Activated CD4-positive, alpha-beta T cell treated with anti-CD3 and anti-CD28 coated beads, Interleukin-2, amount 10 ng/mL, durations not matched to agents 24 days and 14 days (primary cell): ENCODE measurements around the gene TP53BP2. TPM values are rescaled to one million over a fixed set of nuclear protein-coding genes. Genes with fewer than 3 reads are reported as not detected.
"Not testable (repeated sequence)": the region's sequence is repeated elsewhere in the genome, so short reads cannot be mapped to it uniquely, and the experiment has no call there.

ENCODE experiments used
- DNase-seq: peaks from one replicate; pipeline ENCODE4 v3.0.0; 2022
- H3K27ac Mint-ChIP-seq: one replicate; pipeline ENCODE4 v1.8.0; 2022; ENCODE audit warnings: mild to moderate bottlenecking, mixed read lengths
- H3K27me3 Mint-ChIP-seq: one replicate; pipeline ENCODE4 v1.8.0; 2022; ENCODE audit warnings: mixed read lengths
- H3K36me3 Mint-ChIP-seq: one replicate; pipeline ENCODE4 v1.8.0; 2022; ENCODE audit warnings: low read depth, mild to moderate bottlenecking, mixed read lengths
- H3K4me1 Mint-ChIP-seq: one replicate; pipeline ENCODE4 v1.8.0; 2021; ENCODE audit warnings: mixed read lengths
- H3K4me3 Mint-ChIP-seq: one replicate; pipeline ENCODE4 v1.8.0; 2022; ENCODE audit warnings: mild to moderate bottlenecking, moderate library complexity, mixed read lengths
- H3K9me3 Mint-ChIP-seq: one replicate; pipeline ENCODE4 v1.8.0; 2021; ENCODE audit warnings: mixed read lengths
- intact Hi-C: fragments of 100-400 bp; cut with micrococcal nuclease; formaldehyde crosslinking; loops from one replicate; pipeline ENCODE4 v1.15.1; 2023
- total RNA-seq: library from RNA; stranded (reverse); gene quantifications from 2 replicates; pipeline ENCODE4 v1.2.3, GENCODE V29; 2022

TP53BP2 gene
- total RNA-seq, 1 donor from 2014 or later: 47.7 TPM

DNA sequence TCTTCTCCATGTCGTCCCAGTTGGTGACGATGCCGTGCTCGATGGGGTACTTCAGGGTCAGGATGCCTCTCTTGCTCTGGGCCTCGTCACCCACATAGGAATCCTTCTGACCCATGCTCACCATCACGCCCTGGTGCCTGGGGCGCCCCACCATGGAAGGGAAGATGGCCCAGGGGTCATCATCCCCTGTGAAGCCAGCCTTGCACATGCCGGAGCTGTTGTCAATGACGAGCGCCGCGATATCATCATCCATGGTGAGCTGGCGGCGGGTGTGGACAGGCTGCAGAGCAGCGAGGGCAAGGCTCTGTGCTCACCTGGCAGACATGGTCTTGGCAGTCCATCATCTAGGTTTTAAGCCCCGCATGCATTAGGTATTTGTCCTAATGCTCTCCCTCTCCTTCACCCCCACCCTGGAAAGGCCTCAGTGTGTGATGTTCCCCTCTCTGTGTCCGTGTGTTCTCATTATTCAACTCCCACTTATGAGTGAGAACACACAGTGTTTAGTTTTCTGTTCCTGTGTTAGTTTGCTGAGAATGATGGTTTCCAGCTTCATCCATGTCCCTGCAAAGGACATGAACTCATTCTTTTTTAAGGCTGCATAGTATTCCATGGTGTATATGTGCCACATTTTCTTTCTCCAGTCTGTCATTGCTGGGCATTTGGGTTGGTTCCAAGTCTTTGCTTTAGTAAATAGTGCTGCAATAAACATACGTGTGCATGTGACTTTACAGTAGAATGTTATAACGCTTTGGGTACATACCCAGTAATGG lies 19.0 kb upstream of the TP53BP2 start:
- intact Hi-C loops, DNase-seq, H3K4me1 Mint-ChIP-seq, H3K4me3 Mint-ChIP-seq, H3K27ac Mint-ChIP-seq, H3K9me3 Mint-ChIP-seq, H3K36me3 Mint-ChIP-seq: not testable (repeated sequence)
- peaks cover 48% of the 10 kb centered on the region for H3K27me3 Mint-ChIP-seq

DNA sequence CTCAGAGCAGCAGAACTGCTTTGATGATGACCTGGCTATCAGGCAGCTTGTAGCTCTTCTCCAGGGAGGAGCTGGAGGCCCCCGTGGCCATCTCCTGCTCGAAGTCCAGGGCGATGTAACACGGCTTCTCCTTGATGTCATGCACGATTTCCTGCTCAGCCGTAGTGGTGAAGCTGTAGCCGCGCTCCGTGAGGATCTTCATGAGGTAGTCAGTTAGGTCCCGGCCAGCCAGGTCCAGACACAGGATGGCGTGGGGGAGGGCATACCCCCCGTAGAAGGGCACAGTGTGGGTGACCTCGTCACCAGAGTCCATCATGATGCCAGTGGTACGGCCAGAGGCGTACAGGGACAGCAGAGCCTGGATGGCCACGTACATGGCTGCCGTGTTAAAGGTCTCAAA lies 18.3 kb upstream of the TP53BP2 start:
- Mint-ChIP-seq H3K36me3 (no peaks in the 10 kb centered on the region), H3K9me3 (peaks cover 8% of the 10 kb centered on the region), H3K27ac (no peak overlapping the region), H3K4me3 (no peak overlapping the region), H3K27me3 (peaks cover 46% of the 10 kb centered on the region), H3K4me1 (no peaks in the 10 kb centered on the region)
- no peak for DNase-seq
- intact Hi-C loops: no loop called here

DNA sequence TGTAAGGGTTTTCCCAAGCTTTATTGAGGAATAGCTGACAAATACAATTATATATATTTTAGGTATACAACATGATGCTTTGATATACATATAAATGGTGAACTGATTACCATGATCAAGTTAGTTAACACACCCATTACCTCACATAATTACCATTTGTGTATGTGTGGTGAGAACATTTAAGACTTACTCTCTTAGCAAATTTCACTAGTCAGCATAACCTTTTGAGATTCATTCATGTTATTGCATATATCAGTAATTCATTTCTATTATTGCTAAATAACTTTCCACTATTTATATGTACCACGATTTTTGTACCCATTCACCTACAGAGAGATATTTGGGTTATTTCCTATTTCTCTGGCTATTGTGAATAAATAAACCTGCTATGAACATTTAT lies 16.2 kb upstream of the TP53BP2 start:
- intact Hi-C loops: no loop called here
- Mint-ChIP-seq H3K4me1 (no peaks in the 10 kb centered on the region), H3K27me3 (peaks cover 32% of the 10 kb centered on the region), H3K9me3 (peaks cover 5% of the 10 kb centered on the region), H3K27ac (no peak overlapping the region), H3K36me3 (no peaks in the 10 kb centered on the region), H3K4me3 (no peak overlapping the region)
- no peak for DNase-seq

DNA sequence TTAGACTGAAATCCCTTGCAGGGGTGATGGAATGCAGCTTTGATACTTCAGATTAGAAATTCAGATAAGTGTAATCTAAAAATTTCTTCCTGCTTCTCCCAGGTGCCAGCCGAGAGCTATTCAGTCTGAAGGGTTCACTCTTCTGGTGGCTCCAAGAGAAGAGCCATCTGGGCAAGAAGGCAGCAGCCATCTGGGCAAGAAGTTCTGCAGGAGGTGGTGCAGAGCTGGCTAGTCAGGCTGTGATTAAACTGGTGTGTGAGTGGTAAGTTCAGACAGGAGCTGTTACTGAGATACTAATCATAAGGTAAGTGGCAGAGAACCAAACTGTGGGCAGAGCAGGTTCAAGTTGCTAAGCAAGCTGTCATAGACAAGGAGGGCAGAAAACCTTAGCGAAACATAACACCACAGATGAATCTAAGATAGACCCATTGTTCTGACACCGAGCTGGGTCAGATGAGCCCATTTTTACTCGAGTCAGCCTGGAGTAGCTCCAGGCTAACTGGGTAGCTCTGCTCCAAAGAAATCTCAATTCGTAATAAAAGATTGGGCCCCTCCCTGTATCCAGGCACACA lies 14.4 kb upstream of the TP53BP2 start:
- no peak overlapping the region for H3K27ac Mint-ChIP-seq
- no peak for DNase-seq
- H3K4me3 Mint-ChIP-seq: no peak overlapping the region
- no peaks in the 10 kb centered on the region for H3K4me1 Mint-ChIP-seq
- peaks cover 18% of the 10 kb centered on the region for H3K27me3 Mint-ChIP-seq
- intact Hi-C loops: no loop called here
- H3K36me3 Mint-ChIP-seq: no peaks in the 10 kb centered on the region
- H3K9me3 Mint-ChIP-seq: no peaks in the 10 kb centered on the region

DNA sequence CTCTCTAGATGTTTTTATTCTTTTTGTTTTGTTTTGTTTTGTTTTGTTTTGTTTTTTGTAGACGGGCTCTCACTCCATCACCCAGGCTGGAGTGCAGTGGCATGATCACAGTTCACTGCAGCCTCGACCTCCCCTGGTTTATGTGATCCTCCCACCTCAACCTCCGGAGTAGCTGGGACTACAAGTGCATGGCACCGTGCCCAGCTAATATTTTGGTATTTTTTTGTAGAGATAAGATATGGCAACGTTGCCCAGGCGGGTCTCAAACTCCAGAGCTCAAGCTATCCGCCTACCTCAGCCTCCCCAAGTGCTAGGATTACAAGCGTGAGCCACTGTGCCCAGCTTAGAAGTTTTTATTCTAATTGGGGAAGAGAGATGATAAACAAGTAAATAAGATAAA lies 13.3 kb upstream of the TP53BP2 start:
- DNase-seq: no peak
- Mint-ChIP-seq H3K36me3 (no peaks in the 10 kb centered on the region), H3K9me3 (no peaks in the 10 kb centered on the region), H3K4me3 (no peak overlapping the region), H3K27ac (no peak overlapping the region), H3K27me3 (peaks cover 18% of the 10 kb centered on the region), H3K4me1 (no peaks in the 10 kb centered on the region)
- intact Hi-C loops: no loop called here

DNA sequence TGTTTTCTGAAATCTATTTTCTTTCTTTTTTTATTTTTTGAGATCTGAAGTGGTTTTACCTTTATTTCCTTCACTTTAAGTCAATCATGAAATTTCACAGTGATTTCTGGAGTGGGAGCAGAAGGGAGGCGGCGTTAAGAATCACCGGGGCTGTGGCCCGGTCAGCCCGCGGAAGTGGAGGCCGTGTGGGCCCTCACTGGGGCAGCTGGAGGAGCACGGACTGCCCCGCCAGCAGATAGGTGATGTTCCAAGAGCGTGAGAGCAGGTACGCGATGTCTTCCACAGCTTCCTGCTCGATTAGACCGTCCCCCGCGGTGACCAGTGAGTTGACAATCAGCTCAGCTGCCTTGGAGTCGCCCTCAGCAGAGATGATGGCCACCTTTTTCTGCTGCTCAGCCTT lies 10.6 kb upstream of the TP53BP2 start:
- no peaks in the 10 kb centered on the region for H3K9me3 Mint-ChIP-seq
- no peak overlapping the region for H3K4me3 Mint-ChIP-seq
- intact Hi-C loops: no loop called here
- no peak for DNase-seq
- H3K27me3 Mint-ChIP-seq: peaks cover 18% of the 10 kb centered on the region
- H3K36me3 Mint-ChIP-seq: no peaks in the 10 kb centered on the region
- peaks cover 5% of the 10 kb centered on the region for H3K4me1 Mint-ChIP-seq
- H3K27ac Mint-ChIP-seq: no peak overlapping the region

DNA sequence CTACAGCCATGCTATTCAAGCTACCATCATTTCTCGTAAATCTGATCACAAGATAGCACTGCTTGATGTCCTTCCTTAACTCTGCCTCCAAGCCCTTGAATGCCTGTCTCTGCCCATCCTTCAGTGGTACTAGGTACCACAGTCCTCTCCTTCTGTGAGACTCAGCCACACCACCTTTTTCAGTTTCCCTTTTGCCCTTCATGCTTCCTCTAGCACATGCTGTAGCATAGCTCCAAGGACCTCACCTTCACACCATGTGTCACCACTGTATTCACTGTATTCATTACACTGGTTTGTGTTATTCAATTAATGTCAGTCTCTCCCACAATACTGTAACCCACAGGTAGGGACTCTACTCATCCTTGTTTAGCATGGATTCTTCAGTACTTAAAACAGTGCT lies 8.0 kb upstream of the TP53BP2 start:
- H3K9me3 Mint-ChIP-seq: peaks cover 5% of the 10 kb centered on the region
- H3K36me3 Mint-ChIP-seq: no peaks in the 10 kb centered on the region
- intact Hi-C loops: no loop called here
- peaks cover 10% of the 10 kb centered on the region for H3K27me3 Mint-ChIP-seq
- H3K4me1 Mint-ChIP-seq: peaks cover 8% of the 10 kb centered on the region
- H3K27ac Mint-ChIP-seq: no peak overlapping the region
- no peak for DNase-seq
- H3K4me3 Mint-ChIP-seq: no peak overlapping the region

DNA sequence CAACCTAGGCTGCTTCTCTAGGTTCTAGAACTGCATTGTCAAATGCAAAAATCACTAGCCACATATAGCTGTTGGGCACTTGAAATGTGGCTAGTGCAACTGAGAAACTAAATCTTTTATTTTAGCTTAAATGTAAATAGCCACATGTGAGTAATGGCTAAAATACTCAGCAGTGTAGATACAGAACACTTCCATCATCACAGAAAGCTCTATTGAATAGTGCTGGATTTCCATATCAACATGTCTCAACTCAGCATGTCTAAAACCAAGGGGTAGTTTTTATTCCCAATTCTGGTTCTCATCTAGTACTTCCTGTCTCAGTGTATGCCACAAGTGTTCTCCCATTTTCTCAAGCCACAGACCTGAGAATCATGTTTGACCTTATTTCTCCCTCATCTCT lies 7.5 kb upstream of the TP53BP2 start:
- peaks cover 9% of the 10 kb centered on the region for H3K27me3 Mint-ChIP-seq
- no peak for DNase-seq
- no peaks in the 10 kb centered on the region for H3K36me3 Mint-ChIP-seq
- H3K4me3 Mint-ChIP-seq: no peak overlapping the region
- H3K4me1 Mint-ChIP-seq: peaks cover 8% of the 10 kb centered on the region
- no peak overlapping the region for H3K27ac Mint-ChIP-seq
- intact Hi-C loops: no loop called here
- peaks cover 5% of the 10 kb centered on the region for H3K9me3 Mint-ChIP-seq

DNA sequence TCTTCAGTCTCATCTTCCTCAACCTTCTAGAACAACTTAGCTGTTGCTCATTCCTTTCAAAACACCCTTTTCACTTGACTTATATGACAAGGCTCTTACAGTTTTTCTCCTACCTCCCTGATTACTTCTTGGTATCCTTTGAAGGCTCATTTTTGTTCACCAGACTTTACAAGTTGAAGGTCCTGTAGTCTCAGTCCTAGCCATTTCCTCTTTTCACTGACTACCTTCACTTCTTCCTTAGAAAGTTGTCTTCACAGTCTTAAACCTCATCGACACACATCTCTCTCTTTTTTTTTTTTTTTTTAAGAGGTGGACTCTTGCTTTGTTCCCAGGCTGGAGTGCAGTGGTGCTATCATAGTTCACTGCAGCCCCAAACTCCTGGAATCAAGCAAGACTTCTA lies 6.6 kb upstream of the TP53BP2 start:
- Mint-ChIP-seq H3K4me3 (no peak overlapping the region), H3K4me1 (peaks cover 15% of the 10 kb centered on the region), H3K27me3 (peaks cover 7% of the 10 kb centered on the region), H3K27ac (no peak overlapping the region), H3K9me3 (peaks cover 9% of the 10 kb centered on the region), H3K36me3 (no peaks in the 10 kb centered on the region)
- DNase-seq: no peak
- intact Hi-C loops: no loop called here

DNA sequence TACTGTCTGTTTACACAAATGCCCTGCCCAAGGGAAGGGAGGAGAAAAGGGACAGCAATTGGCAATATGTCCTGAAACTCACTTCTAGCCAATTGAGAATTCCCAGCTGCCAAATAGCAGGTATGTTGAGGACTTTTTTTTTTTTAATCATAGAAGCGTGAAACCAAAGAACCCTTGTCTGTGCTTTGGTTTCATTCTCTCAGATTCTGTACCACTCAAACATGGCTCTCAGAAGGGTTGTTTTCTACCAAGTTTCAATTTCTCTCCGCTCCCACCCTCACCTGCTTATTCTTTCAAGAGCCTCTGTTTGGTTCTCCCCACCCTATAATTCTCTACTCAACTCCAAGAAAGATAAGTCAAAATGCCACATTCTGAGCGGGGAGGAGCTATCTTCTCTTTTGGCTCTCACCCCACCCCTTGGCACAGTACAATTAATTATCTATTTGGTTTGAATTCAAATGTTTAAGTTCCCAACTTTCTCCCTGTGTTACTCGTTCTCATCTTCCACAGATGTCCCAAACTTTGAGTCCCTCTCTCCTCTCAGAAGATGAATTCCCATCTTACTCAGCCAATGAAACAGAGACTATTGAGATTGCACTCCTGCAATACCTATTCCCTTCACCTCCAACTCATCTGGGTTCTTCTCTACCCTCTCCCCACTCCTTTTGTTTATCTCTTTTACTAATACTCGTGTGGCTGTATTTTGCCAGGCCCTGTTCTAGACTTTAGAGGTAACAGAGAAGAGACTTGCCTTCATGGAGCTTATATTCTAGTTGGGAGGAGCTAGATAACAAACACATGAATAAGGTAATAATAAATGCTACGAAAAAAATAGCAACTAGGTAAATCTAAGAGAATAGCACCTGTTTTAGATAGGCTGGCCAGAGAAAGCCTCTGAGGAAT lies 3.9 kb upstream of the TP53BP2 start:
- intact Hi-C loops: loop anchor here (5.0 kb wide), 3 partner anchors 263 to 1137 kb away; partner anchors contain the start of genes AIDA, BROX, FBXO28 and WDR26
- Mint-ChIP-seq H3K9me3 (peaks cover 9% of the 10 kb centered on the region), H3K36me3 (no peaks in the 10 kb centered on the region), H3K4me3 (no peak overlapping the region), H3K4me1 (peaks cover 25% of the 10 kb centered on the region), H3K27ac (no peak overlapping the region), H3K27me3 (peaks cover 7% of the 10 kb centered on the region)
- no peak for DNase-seq

DNA sequence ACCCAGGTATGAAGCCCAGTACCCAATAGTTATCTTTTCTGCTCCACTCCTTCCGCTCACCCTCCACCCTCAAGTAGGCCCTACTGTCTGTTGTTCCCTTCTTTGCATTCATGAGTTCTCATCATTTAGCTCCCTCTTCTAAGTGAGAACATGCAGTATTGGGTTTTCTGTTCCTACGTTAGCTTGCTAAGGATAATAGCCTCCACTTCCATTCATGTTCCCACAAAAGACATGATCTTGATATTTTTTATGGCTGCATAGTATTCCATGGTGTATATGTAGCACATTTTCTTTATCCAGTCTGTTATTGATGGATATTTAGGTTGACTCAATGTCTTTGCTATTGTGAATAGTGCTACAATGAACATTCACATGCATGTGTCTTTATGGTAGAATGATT lies 2.8 kb upstream of the TP53BP2 start:
- Mint-ChIP-seq H3K36me3 (peaks cover 2% of the 10 kb centered on the region), H3K4me1 (peaks cover 27% of the 10 kb centered on the region), H3K27ac (no peak overlapping the region), H3K4me3 (no peak overlapping the region), H3K9me3 (peaks cover 9% of the 10 kb centered on the region), H3K27me3 (peaks cover 7% of the 10 kb centered on the region)
- no peak for DNase-seq
- intact Hi-C loops: loop anchor here (5.0 kb wide), 3 partner anchors 264 to 1136 kb away; partner anchors contain the start of genes AIDA, BROX, FBXO28 and WDR26

DNA sequence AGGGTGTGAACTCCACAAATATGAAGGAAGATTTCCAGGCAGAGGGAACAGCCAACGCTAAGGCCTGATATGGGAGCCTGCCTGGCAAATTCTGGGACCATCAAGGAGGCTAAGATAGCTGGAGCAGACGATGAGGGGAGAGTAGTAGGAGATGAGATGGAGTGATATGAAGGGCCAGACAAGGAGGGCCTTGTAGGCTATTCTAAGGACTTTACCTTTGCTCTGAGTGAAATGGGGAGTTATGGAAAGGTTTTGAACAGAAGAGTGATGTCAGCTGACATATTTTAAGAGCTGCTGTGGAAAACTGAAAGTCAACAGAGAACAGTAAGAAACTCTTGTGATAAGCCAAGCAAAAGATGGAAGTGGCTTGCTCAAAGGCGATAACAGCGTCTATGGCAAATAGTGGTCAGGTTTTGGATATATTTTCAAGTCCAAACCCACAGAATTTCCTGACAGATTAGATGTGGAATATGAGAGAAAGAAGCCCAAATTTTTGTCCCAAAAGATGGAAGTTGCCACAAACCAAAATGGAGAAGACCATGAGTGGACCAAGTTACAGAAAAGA lies 2.1 kb upstream of the TP53BP2 start:
- intact Hi-C loops: loop anchor here (2.0 to 5.0 kb wide), 4 partner anchors 145 to 1136 kb away; partner anchors contain the start of genes AIDA, BROX, FBXO28 and WDR26

DNA sequence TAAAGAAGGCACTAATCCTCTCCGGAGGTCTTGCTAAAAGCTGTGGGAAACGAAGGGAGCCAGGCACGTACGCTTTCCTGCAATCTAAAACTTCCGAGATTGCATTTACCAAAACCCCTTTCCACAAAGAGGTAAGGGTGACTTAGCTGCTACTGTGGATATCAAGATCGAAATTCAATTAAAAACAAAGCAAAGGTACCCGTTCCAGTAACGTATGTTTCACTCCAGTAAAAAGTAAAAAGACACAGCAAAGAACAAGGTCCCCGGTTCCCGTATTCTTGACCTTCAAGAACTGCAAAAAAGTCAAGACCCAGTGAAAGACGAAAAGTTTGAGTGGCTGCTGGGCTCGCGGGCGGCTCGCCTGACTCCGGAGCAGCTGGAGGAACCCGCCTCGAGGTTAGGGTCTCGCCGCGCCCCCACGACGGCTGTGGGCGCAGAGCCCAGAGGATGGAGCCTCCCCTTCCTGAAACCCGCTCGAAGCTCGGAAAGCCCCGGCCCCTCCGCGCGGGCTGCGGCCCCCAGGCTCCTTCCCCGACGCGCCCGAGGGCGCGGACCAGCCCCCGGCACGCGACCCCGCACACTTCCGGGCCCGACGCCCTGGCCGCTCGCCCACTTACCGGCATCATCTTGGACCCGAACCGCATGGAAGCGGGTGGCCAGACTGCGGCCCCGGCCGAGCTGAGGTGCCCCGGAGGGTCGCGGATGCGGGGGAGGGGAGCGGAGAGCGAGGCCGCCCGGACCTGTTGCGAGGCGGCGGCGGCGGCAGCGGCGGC lies 524 bp downstream of the TP53BP2 start:
- Mint-ChIP-seq H3K4me3 (peak overlapping the region; percentile 91), H3K27me3 (peaks cover 3% of the 10 kb centered on the region), H3K4me1 (peaks cover 34% of the 10 kb centered on the region), H3K9me3 (peaks cover 9% of the 10 kb centered on the region), H3K36me3 (peaks cover 5% of the 10 kb centered on the region), H3K27ac (peak overlapping the region; percentile 97)
- peak; percentile 89 for DNase-seq
- intact Hi-C loops: loop anchor here (2.0 to 5.0 kb wide), 4 partner anchors 68 to 1133 kb away; partner anchors contain the start of genes AIDA, BROX, FBXO28 and WDR26

More for the DNA sequence above, 2.1 kb upstream of the TP53BP2 start:
- Mint-ChIP-seq H3K9me3 (peaks cover 9% of the 10 kb centered on the region), H3K4me3 (peak overlapping the region; percentile 35), H3K4me1 (peaks cover 28% of the 10 kb centered on the region), H3K36me3 (peaks cover 2% of the 10 kb centered on the region), H3K27ac (peak overlapping the region; percentile 18), H3K27me3 (peaks cover 7% of the 10 kb centered on the region)
- no peak for DNase-seq
